ENCODE data around the gene GARRE1.
"Not testable (repeated sequence)": the region's sequence is repeated elsewhere in the genome, so short reads cannot be mapped to it uniquely, and the experiment has no call there.

GRCh38 chr19:34243138-34243875 is 11.0 kb upstream of the GARRE1 start:
- TF ChIP-seq CTCF, POLR2A (IDR thresholded peaks at IDR 0.05): not testable (repeated sequence)

All from heart left ventricle (tissue), 13 donors.